ENCODE data around the gene FABP3.

- TF ChIP-seq POLR2A (IDR thresholded peaks at IDR 0.05) (no peak), CTCF (IDR thresholded peaks at IDR 0.05) (no peak)
Measured at GRCh38 chr1:31380181-31380580, 7.3 kb upstream of the FABP3 start.

All from lower leg skin (tissue), 3 donors.